ENCODE data around the gene NDUFAF7. TPM values are rescaled to one million over a fixed set of nuclear protein-coding genes. Genes with fewer than 3 reads are reported as not detected.

Gene NDUFAF7
- total and polyA plus RNA-seq, 9 of the 15 experiments (the other 6 are each of a cell fraction or from before 2014, with no cell fraction given): 14.9 to 41.6 (median 23.9) TPM

GRCh38 chr2:37181726-37182684, 49.5 kb upstream of the NDUFAF7 start (continued):
- TF ChIP-seq MAFK (IDR thresholded peaks at IDR 0.05; ENCODE audit: low read length) (peak; percentile 44; the same call in 1 of the 2 replicates), NFE2 (IDR thresholded peaks at IDR 0.05; ENCODE audit: low read depth) (peak; percentile 90), CBFA2T2 (conservative IDR thresholded peaks at IDR 0.05) (peak; percentile 21), ARID1B (IDR thresholded peaks at IDR 0.05) (peak; percentile 26; the same call in 1 of the 2 replicates), DPF2 (IDR thresholded peaks at IDR 0.05) (0 out of 2 replicates have a peak, but pooled peaks have one; percentile 23), MAZ (CRISPR knock-in tag; conservative IDR thresholded peaks at IDR 0.05 in 1 of 2, IDR thresholded peaks at IDR 0.05 in 1 of 2) (no peak), FOXA3 (CRISPR knock-in tag; conservative IDR thresholded peaks at IDR 0.05 in 1 of 2, IDR thresholded peaks at IDR 0.05 in 1 of 2) (no peak), ZNF57 (CRISPR knock-in tag; IDR thresholded peaks at IDR 0.05) (no peak), SMARCE1 (IDR thresholded peaks at IDR 0.05) (peak; percentile 28; the same call in 1 of the 2 replicates), TOE1 (IDR thresholded peaks at IDR 0.05; ENCODE audit: borderline replicate concordance) (no peak), TOE1 (CRISPR knock-in tag; IDR thresholded peaks at IDR 0.05; ENCODE audit: borderline replicate concordance, low read depth) (no peak), ZNF316 (IDR thresholded peaks at IDR 0.05) (peak; percentile 35; the same call in 1 of the 2 replicates), CBFA2T3 (IDR thresholded peaks at IDR 0.05) (peak; percentile 47; the same call in 1 of the 2 replicates), GATA2 (CRISPR knock-in tag; IDR thresholded peaks at IDR 0.05) (no peak), SNRNP70 (optimal IDR thresholded peaks at IDR 0.05; ENCODE audit: low read depth, low read length) (no peak), CHCHD3 (CRISPR knock-in tag; IDR thresholded peaks at IDR 0.05) (no peak), MAFF (IDR thresholded peaks at IDR 0.05; ENCODE audit: low read length) (peak; percentile 28; the same call in 1 of the 2 replicates), ZFX (CRISPR knock-in tag; IDR thresholded peaks at IDR 0.05) (no peak)

Measured in K562 (cell line).